Melanocyte of skin (primary cell): Measurements from ENCODE around the gene PRAMEF2. TPM values are rescaled to one million over a fixed set of nuclear protein-coding genes. Genes with fewer than 3 reads are reported as not detected.

Experiments used
- total RNA-seq, 2 donors: library from RNA; depleted of rRNA; stranded (reverse); fragments of >200 nt; gene quantifications; 2 replicates each; pipeline ENCODE4 v1.2.3, GENCODE V29; 2012

Gene PRAMEF2
- total RNA-seq: not detected

GRCh38 chr1:12856786-12857185, at the start of gene PRAMEF2:
TSS of gene PRAMEF2 (plus strand) at chr1:12857086. CDS start at chr1:12859010, 1,924 bp downstream.

GRCh38 chr1:12831310-12831709, 25.6 kb upstream of the PRAMEF2 start, which contains the start of gene PRAMEF11:
TSS of gene PRAMEF11 (minus strand) at chr1:12831410. CDS start at chr1:12828789, 2,621 bp downstream.

GRCh38 chr1:12848620-12849019, 8.3 kb upstream of the PRAMEF2 start, which contains the start of gene HNRNPCL1:
TSS of gene HNRNPCL1 (minus strand) at chr1:12848720. CDS start at chr1:12848289, 431 bp downstream.

GRCh38 chr1:12886101-12886500, 29.2 kb downstream of the PRAMEF2 start, which contains the start of gene PRAMEF4:
TSS of gene PRAMEF4 (minus strand) at chr1:12886201. CDS start at chr1:12883394, 2,807 bp downstream.

GRCh38 chr1:12898170-12898569, 41.3 kb downstream of the PRAMEF2 start, which contains the start of gene PRAMEF10:
TSS of gene PRAMEF10 (minus strand) at chr1:12898270. CDS start at chr1:12895847, 2,423 bp downstream.

Other genes starting within 250 kb of the PRAMEF2 start
- gene DHRS3, start 238.9 kb upstream of the PRAMEF2 start, total RNA-seq: 10 to 100 TPM in 1 of 2 donors, 1 to 10 TPM in 1; 9.0 to 10.7 TPM
- gene AADACL4, start 213.0 kb upstream of the PRAMEF2 start, total RNA-seq: not detected
- gene AADACL3, start 141.0 kb upstream of the PRAMEF2 start, total RNA-seq: not detected
- not detected for gene CFAP107, start 110.9 kb upstream of the PRAMEF2 start, total RNA-seq
- gene PRAMEF12, start 83.3 kb upstream of the PRAMEF2 start, total RNA-seq: not detected
- gene PRAMEF1, start 65.7 kb upstream of the PRAMEF2 start, total RNA-seq: not detected
- not detected for gene PRAMEF11, start 25.7 kb upstream of the PRAMEF2 start, total RNA-seq
- gene HNRNPCL1, start 8.4 kb upstream of the PRAMEF2 start, total RNA-seq: not detected
- gene PRAMEF4, start 29.1 kb downstream of the PRAMEF2 start, total RNA-seq: not detected
- gene PRAMEF10, start 41.2 kb downstream of the PRAMEF2 start, total RNA-seq: not detected
- gene PRAMEF7, start 59.5 kb downstream of the PRAMEF2 start, total RNA-seq: not detected
- gene PRAMEF6, start 90.5 kb downstream of the PRAMEF2 start, total RNA-seq: not detected
- not detected for gene PRAMEF27, start 199.5 kb downstream of the PRAMEF2 start, total RNA-seq
- gene HNRNPCL3, start 203.7 kb downstream of the PRAMEF2 start, total RNA-seq: not detected
- not detected for gene PRAMEF25, start 213.7 kb downstream of the PRAMEF2 start, total RNA-seq